NT2/D1 (cell line): ENCODE results near the gene MAML2.

Experiments used
- SUZ12 ChIP-seq: IDR thresholded peaks from 2 replicates; pipeline ENCODE4 v1.6.1; 2011; ENCODE audit not compliant: insufficient read length, insufficient read depth; ENCODE audit errors: extremely low read depth
- YY1 ChIP-seq: IDR thresholded peaks from 2 replicates; pipeline ENCODE4 v1.6.1; 2011; ENCODE audit not compliant: insufficient read length, insufficient read depth

DNA sequence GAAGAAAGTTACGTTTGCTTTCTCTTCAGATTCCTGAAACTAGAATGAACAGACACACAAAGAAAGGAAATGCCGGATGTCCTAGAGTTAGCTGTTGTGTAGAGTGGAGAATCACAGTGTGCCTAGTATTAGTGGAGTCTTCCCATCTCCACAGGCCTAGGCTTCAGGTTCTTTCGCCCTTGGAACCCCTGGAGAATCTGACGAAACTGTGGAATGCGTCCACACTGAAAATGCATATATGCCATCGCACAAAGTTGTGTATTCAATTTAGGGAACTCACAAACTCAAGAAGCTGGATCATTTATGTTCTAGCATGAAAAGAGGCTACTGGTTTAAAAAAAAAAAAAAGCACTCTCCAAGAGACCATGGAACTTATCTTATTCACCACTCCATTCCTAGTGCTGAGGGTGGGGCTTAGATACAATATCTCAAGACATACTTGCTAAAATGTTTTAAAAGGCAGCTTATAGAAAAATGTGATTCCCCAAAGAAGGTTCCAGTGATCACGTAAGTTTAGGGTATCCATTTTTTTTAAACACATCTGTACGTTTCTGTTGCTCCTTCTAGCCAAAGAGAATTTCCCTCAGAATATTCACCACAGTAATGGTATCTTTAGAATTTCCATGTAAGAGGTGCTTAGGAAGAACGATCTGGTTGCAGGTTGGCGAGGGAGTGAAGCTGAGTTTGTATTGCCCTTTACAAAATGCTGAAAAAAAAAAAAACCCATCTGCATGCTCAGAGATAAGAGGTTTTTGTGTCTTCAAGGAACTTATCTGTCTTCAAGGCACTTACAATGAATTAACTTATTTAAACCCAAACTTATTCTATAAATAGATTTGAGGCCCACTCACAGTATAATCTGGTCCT, 20.0 kb downstream of the MAML2 start:
- TF ChIP-seq YY1 (no peak), SUZ12 (no peak)
